EL (cell line): Measurements from ENCODE around the gene PSMD8.
"Not testable (repeated sequence)": the region's sequence is repeated elsewhere in the genome, so short reads cannot be mapped to it uniquely, and the experiment has no call there.

Experiments used
- DNase-seq: peaks from one replicate; pipeline ENCODE4 v3.0.0-alpha.2; 2016

Gene PSMD8

DNA sequence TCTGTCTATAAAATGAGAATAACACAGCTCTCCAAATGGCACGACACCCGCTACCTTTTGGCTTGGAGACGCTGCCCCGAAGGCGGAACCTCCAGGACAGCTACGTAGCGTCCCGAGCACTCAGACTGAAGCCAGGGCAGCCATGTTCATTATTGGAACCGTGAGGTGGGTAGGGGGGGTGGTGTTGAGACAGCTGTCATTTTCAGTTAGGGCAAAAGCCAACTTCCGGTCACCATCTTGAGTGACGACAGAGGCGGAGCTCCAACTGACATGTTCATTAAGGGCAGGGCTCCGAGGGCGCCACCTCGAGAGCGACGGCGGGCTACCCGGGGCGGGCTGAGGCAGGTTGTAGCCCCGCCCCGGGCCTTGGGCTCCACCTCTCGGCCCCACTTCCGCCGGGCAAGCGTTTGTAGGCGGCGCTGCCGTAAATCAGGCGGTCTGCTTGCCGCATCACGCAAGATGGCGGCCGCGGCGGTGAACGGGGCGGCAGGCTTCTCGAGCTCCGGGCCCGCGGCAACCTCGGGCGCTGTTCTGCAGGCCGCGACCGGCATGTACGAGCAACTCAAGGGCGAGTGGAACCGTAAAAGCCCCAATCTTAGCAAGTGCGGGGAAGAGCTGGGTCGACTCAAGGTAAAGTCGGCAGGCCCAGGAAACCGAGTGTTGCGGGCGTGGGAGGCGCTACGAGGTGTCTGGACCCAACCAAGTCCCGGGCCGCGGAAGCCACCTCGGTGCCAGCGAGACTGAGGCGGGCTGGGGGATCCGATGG, at the start of gene PSMD8:
PSMD8 (plus strand) TSS at position 240 of the 766 bp plus-strand sequence; CDS start at position 271, 31 bp downstream.
- DNase-seq, result peak; percentile 99

DNA sequence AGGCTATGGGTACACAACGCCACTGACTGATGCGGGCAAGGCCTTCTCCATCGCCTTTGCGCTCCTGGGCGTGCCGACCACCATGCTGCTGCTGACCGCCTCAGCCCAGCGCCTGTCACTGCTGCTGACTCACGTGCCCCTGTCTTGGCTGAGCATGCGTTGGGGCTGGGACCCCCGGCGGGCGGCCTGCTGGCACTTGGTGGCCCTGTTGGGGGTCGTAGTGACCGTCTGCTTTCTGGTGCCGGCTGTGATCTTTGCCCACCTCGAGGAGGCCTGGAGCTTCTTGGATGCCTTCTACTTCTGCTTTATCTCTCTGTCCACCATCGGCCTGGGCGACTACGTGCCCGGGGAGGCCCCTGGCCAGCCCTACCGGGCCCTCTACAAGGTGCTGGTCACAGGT, 47.8 kb upstream of the PSMD8 start:
- no peak for DNase-seq

DNA sequence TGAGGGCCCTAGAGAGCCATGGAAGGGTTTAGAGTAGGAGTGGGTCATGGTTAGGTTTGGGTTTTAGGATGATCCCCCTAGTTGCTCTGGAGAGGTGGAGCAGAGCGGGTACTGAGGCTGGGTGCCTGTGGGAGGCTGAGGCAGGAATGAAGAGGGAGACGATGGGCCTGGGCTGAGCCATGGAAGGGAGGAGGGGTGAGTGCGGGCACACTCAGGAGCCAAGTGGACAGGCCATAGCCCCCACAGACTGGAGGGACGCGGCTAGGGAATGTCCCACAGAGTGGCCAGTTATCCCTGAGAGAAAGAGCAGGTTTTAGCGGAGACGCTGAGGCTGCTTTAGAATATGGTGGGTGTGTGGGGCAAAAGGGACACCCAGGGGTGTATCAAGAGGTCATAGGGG, 44.7 kb upstream of the PSMD8 start:
- no peak for DNase-seq

DNA sequence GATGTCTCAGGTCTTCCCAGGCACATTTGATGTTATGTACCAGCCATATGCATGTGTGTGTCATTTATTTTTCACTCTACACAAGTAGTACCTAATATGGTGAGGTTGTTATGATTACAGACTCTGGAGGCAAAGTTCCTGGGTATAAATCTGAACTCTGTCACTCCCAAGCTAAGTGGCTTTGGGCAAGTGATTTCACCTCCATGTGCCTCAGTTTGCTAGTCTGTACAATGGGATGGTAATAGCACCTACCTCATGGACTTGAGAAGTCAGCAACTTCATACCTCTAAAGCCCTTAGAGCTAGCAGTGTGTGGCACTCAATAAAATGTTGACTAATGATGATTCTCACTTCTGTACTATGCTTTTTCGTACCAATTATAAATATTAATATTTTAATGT, 42.6 kb upstream of the PSMD8 start:
- no peak for DNase-seq

DNA sequence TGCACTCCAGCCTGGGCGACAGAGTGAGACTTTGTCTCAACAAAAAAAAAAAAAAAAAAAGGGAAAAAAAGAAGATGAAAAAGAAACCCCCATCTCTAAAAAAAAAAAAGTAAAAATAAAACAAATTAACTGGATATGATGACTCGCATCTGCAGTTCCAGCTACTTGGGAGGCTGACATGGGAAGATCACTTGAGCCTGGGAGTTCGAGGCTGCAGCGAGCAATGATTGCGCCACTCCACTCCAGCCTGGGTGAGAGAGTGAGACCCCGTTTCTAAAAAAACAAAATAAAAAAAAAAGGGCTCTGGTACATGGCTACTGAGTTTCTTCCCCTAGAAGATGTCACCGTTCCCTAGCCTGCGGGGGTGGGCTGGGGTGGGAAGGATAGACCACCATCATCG, 41.1 kb upstream of the PSMD8 start:
- no peak for DNase-seq

DNA sequence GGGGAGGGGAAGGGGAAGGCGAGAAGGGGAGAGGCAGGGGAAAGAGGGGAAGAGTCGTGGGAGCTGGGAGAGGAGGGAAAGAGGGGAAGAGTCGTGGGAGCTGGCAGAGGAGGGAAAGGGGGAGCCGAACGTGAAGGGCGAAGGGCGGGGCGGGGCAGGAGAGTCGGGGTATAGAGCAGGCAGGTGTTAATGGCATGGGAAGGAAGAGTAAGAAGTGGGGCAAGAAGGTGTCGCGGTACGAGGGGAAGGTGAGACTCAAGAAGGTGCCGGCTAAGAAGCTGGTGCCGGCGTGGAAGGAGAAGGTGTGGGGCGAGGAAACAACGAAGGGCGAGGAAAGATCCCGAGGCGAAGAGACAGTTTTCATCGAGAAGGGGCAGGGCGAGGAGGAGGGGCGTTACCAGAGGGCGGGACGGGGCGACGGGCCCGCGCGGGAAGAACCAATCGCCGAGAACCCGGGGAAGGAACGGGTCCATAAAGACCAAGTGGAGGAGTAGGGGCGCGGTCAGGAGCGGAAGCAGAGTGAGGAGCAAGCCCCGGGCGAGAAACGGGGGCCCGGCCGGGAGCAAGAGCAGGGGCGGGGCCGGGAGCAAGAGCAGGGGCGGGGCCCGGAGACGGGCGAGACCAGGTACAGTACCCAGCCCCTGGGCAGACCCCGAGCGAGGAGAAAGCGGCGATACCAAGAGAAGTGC, 38.3 kb upstream of the PSMD8 start:
- peak; percentile 98 for DNase-seq

DNA sequence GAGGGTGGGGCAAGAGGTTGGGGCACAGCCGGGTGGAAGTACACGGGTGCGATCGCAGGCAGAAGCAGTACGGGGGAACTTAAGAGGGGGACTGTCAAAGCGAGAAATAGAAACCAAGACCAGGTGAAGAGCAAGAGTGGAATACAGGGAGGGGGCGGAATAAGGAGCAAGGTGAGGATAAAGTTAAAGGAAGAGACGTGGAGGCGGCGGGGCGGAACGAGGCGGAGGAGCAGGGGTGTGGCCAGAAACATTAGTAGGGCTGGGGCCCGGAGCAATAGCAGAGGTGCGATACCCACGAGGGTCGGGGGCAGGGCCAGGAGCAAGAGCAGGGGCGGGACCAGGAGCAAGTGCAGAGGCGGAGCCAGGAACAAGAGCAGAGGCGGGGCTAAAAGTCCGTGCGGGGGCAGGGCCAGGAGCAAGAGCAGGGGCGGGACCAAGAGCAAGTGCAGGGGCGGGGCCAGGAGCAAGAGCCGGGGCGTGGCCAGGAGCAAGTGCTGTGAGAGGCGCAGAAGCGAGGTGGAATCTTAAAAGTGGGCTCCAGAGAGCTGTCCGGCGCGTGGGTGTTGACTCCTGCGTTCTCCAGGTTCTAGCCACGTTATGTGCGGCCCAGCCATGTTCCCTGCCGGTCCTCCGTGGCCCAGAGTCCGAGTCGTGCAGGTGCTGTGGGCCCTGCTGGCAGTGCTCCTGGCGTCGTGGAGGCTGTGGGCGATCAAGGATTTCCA, 37.6 kb upstream of the PSMD8 start:
- peak; percentile 94 for DNase-seq

DNA sequence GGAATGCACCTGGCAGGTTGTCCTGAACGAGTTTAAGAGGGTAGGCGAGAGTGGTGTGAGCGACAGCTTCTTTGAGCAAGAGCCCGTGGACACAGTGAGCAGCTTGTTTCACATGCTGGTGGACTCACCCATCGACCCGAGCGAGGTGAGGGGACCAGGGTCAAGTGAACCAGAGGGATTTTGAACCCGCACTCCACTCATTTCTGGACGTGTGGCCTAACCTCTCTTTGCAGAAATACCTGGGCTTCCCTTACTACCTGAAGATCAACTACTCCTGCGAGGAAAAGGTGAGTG, 37.1 kb upstream of the PSMD8 start:
- no peak for DNase-seq

DNA sequence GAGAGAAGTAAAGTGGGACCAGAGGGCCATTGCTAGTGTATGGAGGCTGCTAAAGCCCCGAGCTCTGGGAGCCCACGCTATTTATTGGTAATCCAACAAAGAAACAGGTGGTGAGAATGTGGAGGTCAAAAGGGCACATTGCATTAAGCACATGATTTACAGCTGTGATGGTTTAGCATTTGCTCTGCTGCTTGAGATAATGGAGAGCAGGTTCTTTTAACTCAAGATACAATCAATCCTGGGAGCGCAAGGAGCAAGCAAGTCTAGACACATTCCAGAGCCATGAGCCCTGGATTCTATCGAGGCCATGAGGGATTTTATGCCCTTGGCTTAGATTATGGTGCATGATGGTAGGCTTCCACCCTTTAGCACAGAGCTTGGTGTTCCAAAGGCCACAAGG, 35.4 kb upstream of the PSMD8 start:
- not testable (repeated sequence) for DNase-seq

DNA sequence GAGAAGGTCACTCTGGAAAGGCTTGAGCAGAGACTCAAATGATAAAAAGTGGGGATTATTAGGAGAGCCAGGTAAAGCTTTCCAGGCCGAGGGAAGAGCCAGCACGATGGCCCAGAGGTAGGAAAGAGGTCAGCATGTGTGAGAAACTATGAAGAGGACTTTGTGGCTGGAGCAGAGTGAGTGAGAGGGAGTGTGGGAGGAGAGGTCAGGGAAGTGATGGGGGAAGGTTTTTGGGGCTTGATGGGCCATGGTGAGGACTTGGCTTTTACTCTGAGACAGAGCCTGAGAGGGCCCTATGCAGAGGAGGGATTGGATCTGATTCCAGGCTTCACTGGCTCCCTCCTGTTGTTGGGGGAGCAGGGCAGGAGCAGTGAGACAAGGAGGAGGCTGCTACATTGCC, 33.4 kb upstream of the PSMD8 start:
- no peak for DNase-seq

DNA sequence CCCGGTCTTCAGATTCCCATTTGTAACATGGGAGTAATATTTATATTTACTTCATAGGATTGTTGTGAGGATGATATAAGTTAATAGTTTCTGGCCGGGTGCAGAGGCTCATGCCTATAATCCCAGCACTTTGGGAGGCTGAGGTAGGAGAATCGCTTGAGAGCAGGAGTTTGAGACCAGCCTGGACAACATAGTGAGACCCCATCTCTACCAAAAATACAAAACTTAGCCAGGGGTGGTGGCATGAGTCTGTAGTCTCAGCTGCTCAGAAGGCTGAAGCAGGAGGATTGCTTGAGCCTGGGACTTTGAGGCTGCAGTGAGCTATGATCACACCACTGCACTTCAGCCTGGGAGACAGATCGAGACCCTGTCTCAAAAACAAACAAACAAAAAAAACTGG, 27.5 kb upstream of the PSMD8 start:
- no peak for DNase-seq

DNA sequence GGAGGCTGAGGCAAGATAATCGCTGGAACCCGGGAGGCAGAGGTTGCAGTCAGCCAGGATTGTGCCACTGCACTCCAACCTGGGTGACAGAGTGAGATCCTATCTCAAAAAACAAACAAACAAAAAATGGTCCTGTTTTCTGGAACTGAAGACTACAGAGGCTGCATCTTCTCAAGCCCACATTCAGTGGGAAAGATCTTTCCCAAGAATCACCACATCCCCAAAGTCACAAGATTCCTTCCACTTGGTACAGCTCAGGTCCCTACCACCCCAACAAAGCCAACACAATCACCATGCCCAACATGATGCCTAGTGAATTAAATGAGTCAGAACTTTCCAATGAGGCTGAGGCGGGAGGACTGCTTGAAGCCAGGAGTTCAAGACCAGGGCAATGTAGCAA, 23.5 kb upstream of the PSMD8 start:
- no peak for DNase-seq

DNA sequence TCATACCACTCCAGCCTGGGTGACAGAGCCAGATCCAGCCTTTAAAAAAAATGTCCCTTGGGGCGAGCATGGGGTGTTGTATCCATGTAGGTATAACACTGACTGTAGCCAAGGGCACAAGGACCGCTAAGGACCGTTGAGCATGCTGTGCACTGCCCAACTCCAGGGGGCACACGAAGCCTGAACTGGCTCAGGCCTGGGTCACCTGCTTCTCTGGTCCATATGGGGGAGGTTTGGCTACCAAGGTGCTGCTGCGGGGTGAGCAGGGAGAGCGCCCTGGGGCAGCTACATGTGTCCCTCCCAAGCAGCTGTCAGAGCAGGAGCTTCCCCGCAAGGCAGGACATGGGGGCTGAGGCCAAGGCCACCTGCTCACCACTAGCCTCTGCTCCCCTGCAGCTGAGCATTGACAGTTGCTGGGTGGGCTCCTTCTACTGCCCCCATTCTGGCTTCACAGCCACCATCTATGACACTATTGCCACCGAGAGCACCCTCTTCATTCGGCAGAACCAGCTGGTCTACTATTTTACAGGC, 22.4 kb upstream of the PSMD8 start:
- no peak for DNase-seq

DNA sequence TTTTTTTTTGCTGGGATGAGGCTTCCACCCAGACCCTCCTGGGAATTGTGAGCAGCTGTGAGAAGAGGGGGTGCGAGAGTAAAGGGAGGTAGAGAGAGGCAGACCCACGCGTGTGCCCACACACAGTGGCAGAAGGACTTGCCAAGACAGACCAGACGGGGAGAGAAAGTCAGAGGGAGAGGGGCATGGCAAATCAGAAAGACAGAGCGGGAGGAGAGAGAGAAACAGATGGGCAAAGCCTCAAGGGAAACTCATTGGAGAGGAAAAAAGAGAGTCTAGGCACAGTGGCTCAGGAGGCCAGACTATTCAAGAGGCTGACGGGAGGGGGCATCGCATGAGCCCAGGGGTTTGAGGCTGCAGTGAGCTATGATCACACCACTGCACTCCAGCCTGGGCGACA, 21.8 kb upstream of the PSMD8 start:
- no peak for DNase-seq

DNA sequence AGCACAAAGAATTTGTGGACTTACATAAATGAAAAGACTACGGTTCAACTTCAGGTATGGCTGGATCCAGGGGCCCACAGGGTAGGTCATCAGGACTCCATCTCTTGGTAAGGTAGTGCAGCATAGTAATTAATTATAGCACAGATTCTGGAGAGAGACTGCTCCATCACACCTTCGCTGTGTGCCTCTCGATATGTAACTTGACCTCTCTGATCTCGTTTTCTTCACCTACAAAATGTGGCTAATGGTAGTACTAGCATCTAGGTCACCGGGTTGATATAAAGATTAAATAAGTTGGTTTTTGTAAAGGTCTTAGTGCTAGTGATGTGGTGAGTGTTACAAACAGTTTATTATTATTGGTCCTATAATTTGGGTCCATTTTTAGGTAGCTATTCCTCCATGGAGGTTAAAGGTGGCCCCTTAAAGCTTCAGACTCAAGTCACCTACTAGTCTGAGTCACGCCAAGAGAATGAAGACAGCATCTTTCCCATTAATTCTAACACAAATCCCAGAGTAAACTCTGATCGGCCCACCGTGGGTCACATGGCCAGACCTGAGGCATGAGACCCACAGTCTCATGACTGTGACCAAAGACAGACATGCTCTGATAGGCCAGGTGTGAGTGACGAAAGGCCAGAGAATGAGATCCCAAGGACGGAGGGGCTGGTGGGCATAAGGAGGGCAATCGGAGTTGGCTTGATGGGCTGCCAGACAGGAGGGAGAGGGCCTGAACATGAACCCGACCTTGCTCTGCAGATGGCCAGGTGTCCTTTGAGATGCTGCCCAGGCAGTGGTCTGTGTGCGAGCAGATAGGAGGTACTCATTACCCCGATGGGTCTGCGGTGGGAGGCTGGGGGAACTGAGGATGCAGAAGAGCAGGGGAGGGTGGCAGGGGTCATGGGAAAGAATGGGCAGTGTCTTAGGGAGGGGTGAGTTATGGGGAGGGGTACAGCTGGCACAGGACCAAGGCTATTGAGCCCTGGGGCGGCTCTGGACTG, 18.3 kb upstream of the PSMD8 start:
- no peak for DNase-seq

DNA sequence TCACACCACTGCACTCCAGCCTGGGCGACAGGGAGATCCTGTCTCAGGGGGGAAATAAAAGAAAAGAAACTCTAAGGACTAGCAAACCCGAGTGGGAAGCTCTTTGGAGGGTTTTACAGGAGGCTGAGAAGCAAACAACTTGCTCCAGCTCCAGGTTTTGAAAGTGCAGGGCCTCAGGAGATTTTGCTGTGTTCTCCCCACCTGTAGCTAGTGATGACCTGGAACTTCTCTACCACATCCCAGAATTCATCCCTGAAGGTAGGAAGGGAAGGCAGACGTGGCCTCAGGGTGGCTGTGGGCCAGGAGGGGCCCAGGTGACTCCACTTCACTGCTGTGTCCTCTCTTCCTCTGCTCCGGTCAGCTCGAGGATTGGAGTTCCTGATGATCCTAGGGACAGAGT, 16.3 kb upstream of the PSMD8 start:
- no peak for DNase-seq

DNA sequence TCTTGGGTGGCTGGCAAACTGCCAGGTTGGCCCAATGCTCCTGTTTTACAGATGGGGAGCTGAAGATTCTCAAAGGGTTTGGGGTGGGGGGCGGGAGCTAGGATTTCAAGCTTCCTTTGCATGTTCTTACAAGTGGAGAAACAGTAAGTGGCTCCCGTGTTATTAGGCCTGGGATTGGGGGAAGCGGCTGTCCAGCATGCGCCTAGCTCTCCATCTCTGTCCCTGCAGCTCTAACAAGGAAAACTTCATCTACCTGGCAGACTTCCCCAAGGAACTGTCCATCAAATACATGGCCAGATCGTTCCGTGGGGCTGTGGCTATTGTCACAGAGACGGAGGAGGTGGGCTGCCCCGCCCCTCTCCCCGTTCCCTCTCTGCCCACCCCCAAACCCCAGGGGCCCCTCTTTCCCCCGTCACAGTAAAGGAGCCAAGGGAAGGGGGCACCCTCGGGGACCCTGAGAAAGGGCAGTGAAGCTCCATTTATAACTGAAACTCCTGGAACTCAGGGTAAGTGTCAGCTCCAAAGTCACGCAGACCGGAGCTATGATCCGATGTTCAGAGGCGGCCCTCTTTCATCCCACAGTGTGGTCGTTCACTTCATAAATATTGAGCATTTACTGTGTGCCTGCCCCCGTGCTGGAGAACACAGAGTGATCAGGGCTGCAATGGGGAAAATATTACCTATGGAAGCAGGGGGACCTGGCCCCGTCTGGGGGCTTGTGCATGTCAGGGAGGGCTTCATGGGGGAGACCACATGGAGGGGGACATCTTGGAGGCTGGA, 14.9 kb upstream of the PSMD8 start:
- DNase-seq, result no peak

DNA sequence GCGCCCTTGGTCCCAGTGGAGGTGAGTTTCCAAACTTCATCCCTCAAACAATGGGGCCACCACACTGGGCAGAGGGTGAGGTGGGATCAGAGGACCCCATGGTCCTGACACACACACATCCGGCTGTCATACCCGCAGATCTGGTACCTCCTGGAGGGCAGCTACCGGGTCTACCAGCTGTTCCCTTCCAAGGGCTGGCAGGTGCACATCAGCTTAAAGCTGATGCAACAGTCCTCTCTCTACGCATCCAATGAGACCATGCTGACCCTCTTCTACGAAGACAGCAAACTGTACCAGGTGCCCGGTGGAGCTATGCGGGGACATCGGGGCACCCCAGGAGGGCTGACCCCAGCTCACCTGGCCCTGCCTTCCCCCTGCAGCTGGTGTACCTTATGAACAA, 14.0 kb upstream of the PSMD8 start:
- DNase-seq, result no peak

DNA sequence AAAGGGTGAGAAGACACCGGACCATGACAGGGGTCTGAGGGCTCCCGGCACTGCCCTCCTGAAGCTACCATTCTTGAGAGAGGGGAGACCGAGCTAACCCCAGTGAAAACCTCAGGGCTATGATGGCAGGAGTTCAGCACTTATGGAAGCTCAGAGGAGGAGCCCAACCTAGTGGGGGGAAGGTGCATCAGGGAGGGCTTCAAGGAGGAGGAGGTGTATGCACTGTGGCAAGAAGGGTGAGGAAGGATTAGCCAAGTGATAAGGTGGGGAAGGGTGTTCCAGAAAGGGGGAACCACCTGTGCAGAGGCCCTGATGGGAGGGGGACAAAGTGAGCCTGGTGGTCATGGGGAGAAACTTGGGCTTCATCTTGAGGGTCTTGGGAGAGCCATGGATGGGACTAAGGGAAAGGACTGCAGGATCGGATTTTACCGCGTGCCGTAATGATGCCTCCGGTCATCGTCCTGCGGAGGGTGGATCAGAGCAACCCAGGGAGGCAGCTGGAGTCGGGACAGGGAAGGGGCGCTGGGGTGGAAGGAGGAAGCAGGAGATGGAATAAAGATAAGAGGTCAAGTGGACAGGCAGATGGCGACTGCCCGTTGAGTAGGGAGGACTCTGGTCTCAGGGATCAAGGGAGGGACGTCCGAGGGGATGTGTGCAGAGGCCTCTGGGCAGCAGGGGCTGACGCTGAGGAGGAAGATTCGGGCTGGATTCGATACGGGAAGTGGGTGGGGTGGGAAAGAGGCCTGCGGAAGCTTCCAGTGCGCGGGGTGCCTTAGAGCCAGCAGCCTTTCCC, 13.3 kb upstream of the PSMD8 start:
- peak; percentile 13 for DNase-seq

DNA sequence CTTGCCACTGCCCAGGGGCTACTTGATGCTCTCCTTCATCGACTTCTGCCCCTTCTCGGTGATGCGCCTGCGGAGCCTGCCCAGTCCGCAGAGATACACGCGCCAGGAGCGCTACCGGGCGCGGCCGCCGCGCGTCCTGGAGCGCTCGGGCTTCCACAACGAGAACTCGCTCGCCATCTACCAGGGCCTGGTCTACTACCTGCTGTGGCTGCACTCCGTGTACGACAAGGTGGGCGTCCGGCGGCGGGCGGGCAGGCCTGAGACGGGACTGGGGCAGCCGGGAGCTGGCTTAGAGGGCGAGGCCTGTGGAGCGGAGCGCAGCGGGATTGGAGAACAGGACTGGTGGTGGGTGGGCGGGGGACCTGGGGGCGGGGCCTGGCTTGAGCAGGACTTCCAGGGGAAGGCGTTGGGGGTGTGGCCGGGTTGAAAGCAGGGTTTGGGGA, 12.7 kb upstream of the PSMD8 start:
- DNase-seq, result peak; percentile 81
